Measurements from ENCODE around the gene SLC22A5. TPM values are rescaled to one million over a fixed set of nuclear protein-coding genes. Genes with fewer than 3 reads are reported as not detected.

Gene SLC22A5
- total and polyA plus RNA-seq, 9 of the 15 experiments (the other 6 are each of a cell fraction or from before 2014, with no cell fraction given): 3.0 to 16.6 (median 8.3) TPM

DNA sequence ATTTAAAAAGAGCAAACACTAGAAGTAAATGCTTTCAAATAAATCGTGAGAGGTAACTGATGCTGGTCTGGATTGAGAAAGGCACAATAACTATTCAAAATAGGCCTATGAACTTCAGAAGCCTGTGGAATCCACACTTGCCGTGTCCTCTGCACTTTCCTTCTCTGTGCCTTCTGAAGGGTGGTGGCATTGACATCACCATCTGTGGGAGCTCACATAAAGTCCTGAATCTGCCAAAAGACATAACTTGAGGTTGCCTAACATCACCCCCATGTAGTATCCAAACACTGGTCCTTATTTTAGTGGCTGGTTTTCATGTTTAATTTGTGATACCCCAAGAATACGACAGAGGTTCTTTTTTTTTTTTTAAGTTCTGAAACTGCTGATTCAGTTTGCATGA lies 61.2 kb downstream of the SLC22A5 start:
- H3K27ac ChIP-seq (ENCODE audit: extremely low read depth, low read depth, low read length): no peak overlapping the region
- H3K79me2 ChIP-seq (ENCODE audit: control insufficient read depth, insufficient read depth, low read length): no peaks in the 10 kb centered on the region
- in situ Hi-C loops (cut with MboI): no loop called here
- H2AFZ ChIP-seq (ENCODE audit: low read depth, low read length): no peak overlapping the region
- POLR2A ChIA-PET: no interaction called here
- ATAC-seq (no peak), DNase-seq (ENCODE audit: extremely low read depth in 1 of 4, low spot score in 3 of 4) (no peak), FAIRE-seq (no peak)
- no peaks in the 10 kb centered on the region for H4K20me1 ChIP-seq (replicated peaks; ENCODE audit: control insufficient read depth, insufficient read depth, low read length)
- no peaks in the 10 kb centered on the region for H3K27me3 ChIP-seq (ENCODE audit: control insufficient read depth in 2 of 2, insufficient read depth in 2 of 2, low read length in 2 of 2)
- CTCF ChIA-PET (ENCODE audit: low intra/inter-chr PET ratio): no interaction called here
- no peak overlapping the region for H3K9ac ChIP-seq (ENCODE audit: insufficient read depth in 1 of 2, low read depth in 2 of 2, low read length in 2 of 2)
- intact Hi-C loops (cut with micrococcal nuclease): no loop called here
- BruUV-seq (replicated peaks): no TSS peak
- peaks cover 30 to 39% of the 10 kb centered on the region in 2 experiments for H3K4me1 ChIP-seq (replicated peaks in 1 of 2; ENCODE audit: control insufficient read depth in 2 of 2, insufficient read depth in 2 of 2, low read length in 2 of 2)
- H3K9me1 ChIP-seq (ENCODE audit: control insufficient read depth, insufficient read depth, low read length): peaks cover 5% of the 10 kb centered on the region
- H3K36me3 ChIP-seq (ENCODE audit: control insufficient read depth, insufficient read depth, low read length): no peaks in the 10 kb centered on the region
- WGBS (ENCODE audit: insufficient coverage, low coverage, missing lambda C conversion rate): 62% methylated on average over 3 of the region's 3 CpGs
- no peak overlapping the region for H3K4me3 ChIP-seq
- H3K9me3 ChIP-seq (replicated peaks; ENCODE audit: control insufficient read depth, insufficient read depth, low read depth, low read length): no peaks in the 10 kb centered on the region
- no peak overlapping the region for H3K4me2 ChIP-seq (ENCODE audit: insufficient read depth, low read length)
- no peak for TF ChIP-seq TCF7L2 (IDR thresholded peaks at IDR 0.05; ENCODE audit: low read depth, low read length)
- no peak for TF ChIP-seq ILK (tag; IDR thresholded peaks at IDR 0.05; ENCODE audit: borderline replicate concordance, low read depth)
- TF ChIP-seq SAP30 (IDR thresholded peaks at IDR 0.05; ENCODE audit: borderline replicate concordance, insufficient read depth, low read depth, low read length, poor library complexity, severe bottlenecking): no peak
- TF ChIP-seq RBM17 (IDR thresholded peaks at IDR 0.05; ENCODE audit: borderline replicate concordance, low read depth, low read length): no peak
- TF ChIP-seq ZNF57 (CRISPR knock-in tag; IDR thresholded peaks at IDR 0.05): no peak
- TF ChIP-seq, protein P1, sequence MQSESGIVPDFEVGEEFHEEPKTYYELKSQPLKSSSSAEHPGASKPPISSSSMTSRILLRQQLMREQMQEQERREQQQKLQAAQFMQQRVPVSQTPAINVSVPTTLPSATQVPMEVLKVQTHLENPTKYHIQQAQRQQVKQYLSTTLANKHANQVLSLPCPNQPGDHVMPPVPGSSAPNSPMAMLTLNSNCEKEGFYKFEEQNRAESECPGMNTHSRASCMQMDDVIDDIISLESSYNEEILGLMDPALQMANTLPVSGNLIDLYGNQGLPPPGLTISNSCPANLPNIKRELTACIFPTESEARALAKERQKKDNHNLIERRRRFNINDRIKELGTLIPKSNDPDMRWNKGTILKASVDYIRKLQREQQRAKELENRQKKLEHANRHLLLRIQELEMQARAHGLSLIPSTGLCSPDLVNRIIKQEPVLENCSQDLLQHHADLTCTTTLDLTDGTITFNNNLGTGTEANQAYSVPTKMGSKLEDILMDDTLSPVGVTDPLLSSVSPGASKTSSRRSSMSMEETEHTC (IDR thresholded peaks at IDR 0.05): no peak
- TF ChIP-seq, protein P2, sequence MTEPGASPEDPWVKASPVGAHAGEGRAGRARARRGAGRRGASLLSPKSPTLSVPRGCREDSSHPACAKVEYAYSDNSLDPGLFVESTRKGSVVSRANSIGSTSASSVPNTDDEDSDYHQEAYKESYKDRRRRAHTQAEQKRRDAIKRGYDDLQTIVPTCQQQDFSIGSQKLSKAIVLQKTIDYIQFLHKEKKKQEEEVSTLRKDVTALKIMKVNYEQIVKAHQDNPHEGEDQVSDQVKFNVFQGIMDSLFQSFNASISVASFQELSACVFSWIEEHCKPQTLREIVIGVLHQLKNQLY (CRISPR knock-in tag; conservative IDR thresholded peaks at IDR 0.05): no peak
- TF ChIP-seq, protein P3, sequence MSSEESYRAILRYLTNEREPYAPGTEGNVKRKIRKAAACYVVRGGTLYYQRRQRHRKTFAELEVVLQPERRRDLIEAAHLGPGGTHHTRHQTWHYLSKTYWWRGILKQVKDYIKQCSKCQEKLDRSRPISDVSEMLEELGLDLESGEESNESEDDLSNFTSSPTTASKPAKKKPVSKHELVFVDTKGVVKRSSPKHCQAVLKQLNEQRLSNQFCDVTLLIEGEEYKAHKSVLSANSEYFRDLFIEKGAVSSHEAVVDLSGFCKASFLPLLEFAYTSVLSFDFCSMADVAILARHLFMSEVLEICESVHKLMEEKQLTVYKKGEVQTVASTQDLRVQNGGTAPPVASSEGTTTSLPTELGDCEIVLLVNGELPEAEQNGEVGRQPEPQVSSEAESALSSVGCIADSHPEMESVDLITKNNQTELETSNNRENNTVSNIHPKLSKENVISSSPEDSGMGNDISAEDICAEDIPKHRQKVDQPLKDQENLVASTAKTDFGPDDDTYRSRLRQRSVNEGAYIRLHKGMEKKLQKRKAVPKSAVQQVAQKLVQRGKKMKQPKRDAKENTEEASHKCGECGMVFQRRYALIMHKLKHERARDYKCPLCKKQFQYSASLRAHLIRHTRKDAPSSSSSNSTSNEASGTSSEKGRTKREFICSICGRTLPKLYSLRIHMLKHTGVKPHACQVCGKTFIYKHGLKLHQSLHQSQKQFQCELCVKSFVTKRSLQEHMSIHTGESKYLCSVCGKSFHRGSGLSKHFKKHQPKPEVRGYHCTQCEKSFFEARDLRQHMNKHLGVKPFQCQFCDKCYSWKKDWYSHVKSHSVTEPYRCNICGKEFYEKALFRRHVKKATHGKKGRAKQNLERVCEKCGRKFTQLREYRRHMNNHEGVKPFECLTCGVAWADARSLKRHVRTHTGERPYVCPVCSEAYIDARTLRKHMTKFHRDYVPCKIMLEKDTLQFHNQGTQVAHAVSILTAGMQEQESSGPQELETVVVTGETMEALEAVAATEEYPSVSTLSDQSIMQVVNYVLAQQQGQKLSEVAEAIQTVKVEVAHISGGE (CRISPR knock-in tag; IDR thresholded peaks at IDR 0.05): no peak
- no peak for TF ChIP-seq KLF13 (tag; IDR thresholded peaks at IDR 0.05; ENCODE audit: borderline replicate concordance, low read depth)
- no peak for TF ChIP-seq RBM39 (optimal IDR thresholded peaks at IDR 0.05; ENCODE audit: low read depth, low read length)
- TF ChIP-seq, protein P4, sequence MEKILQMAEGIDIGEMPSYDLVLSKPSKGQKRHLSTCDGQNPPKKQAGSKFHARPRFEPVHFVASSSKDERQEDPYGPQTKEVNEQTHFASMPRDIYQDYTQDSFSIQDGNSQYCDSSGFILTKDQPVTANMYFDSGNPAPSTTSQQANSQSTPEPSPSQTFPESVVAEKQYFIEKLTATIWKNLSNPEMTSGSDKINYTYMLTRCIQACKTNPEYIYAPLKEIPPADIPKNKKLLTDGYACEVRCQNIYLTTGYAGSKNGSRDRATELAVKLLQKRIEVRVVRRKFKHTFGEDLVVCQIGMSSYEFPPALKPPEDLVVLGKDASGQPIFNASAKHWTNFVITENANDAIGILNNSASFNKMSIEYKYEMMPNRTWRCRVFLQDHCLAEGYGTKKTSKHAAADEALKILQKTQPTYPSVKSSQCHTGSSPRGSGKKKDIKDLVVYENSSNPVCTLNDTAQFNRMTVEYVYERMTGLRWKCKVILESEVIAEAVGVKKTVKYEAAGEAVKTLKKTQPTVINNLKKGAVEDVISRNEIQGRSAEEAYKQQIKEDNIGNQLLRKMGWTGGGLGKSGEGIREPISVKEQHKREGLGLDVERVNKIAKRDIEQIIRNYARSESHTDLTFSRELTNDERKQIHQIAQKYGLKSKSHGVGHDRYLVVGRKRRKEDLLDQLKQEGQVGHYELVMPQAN (IDR thresholded peaks at IDR 0.05; ENCODE audit: borderline replicate concordance): no peak
- TF ChIP-seq ZKSCAN8 (CRISPR knock-in tag; IDR thresholded peaks at IDR 0.05): no peak
- no peak for TF ChIP-seq ZC3H4 (CRISPR knock-in tag; IDR thresholded peaks at IDR 0.05; ENCODE audit: borderline replicate concordance)
- no peak for TF ChIP-seq ETV5 (CRISPR knock-in tag; IDR thresholded peaks at IDR 0.05; ENCODE audit: low read depth)
